AG09309 (cell line): ENCODE results near the gene GHRH.

ENCODE experiments used
- DNase-seq: peaks from one replicate; pipeline ENCODE4 v3.0.0-alpha.2; 2010; ENCODE audit warnings: low read depth
- H3K4me3 ChIP-seq: 2 replicates; pipeline ENCODE4 v1.5.1; 2011; ENCODE audit warnings: mild to moderate bottlenecking, low read depth, low read length, moderate library complexity; ENCODE audit not compliant: control insufficient read depth
- TF ChIP-seq, protein P1 (sequence below): IDR thresholded peaks from 2 replicates; pipeline ENCODE4 v1.5.1; 2011; ENCODE audit warnings: mild to moderate bottlenecking, low read depth, low read length, inconsistent platforms; ENCODE audit not compliant: insufficient read depth, control insufficient read depth; ENCODE audit errors: missing control alignments

The GHRH gene

GRCh38 chr20:37259031-37259430 is 2.6 kb downstream of the GHRH start:
- TF ChIP-seq, protein P1, sequence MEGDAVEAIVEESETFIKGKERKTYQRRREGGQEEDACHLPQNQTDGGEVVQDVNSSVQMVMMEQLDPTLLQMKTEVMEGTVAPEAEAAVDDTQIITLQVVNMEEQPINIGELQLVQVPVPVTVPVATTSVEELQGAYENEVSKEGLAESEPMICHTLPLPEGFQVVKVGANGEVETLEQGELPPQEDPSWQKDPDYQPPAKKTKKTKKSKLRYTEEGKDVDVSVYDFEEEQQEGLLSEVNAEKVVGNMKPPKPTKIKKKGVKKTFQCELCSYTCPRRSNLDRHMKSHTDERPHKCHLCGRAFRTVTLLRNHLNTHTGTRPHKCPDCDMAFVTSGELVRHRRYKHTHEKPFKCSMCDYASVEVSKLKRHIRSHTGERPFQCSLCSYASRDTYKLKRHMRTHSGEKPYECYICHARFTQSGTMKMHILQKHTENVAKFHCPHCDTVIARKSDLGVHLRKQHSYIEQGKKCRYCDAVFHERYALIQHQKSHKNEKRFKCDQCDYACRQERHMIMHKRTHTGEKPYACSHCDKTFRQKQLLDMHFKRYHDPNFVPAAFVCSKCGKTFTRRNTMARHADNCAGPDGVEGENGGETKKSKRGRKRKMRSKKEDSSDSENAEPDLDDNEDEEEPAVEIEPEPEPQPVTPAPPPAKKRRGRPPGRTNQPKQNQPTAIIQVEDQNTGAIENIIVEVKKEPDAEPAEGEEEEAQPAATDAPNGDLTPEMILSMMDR = no peak
- H3K4me3 ChIP-seq = no peak overlapping the region
- no peak for DNase-seq

- DNase-seq = no peak
- H3K4me3 ChIP-seq = no peak overlapping the region
- TF ChIP-seq, protein P1 = no peak
Observed at GRCh38 chr20:37257988-37258387, 3.6 kb downstream of the GHRH start.

DNA sequence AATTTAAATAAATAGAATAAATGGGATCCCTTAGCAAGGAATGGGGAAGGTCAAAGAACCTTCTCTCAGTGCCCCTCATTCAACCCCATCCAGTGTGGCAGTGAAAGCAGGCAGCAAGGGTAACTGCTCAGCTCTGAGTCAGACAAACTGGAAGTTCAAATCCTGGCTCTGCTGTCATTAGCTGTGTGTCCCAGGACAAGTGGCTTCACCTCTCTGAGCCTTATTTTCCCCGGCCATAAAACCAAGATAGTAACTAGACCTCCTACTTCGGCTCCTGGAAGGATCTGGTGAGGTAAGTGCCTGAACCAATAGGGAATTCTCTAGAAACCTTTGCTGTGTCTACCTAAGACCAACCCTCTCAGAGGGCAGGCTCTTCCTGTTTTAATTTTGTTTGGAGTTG is 4.1 kb downstream of the GHRH start:
- TF ChIP-seq, protein P1 = no peak
- H3K4me3 ChIP-seq = no peak overlapping the region
- DNase-seq = no peak

DNA sequence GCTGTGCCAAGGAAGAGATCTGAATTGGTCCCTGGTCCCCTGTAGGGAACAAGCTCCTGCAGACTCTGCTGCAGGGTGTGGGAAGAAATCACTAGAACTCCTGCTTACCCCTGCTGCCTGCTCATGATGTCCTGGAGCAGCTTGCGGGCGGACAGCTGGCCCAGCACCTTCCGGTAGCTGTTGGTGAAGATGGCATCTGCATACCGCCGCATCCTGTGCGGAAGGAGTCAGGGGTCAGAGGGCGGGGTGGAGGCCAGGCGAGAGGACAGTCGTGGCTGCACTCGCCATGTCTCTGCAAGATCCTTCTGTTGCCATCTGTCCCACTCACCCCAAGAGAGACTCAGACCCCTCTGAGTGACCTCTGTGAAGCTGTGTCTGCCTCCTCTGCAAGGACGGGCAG is 5.3 kb downstream of the GHRH start:
- no peak overlapping the region for H3K4me3 ChIP-seq
- TF ChIP-seq, protein P1 = no peak
- DNase-seq = no peak

GRCh38 chr20:37254114-37254878 is 7.3 kb downstream of the GHRH start:
- TF ChIP-seq, protein P1 = no peak
- no peak for DNase-seq
- no peak overlapping the region for H3K4me3 ChIP-seq

DNA sequence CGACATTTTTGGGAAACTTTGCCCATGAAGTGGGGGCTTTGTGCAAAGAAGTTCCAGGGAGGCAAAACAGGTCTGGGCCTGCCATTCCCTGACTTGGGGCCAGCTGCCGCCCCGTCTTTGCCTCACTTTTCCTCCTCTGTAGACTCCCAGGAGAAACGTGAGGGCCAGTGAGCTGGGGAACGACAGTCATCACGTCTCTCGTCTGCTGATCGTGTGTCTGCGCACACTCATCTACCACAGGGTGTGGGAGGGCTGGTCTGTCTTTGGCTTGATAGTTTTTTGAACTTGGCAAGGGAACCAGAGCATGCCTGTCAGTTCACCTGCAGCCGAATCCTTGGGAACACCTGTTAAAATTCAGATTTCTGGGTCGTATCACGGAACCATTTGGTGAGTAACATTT is 8.5 kb downstream of the GHRH start:
- H3K4me3 ChIP-seq = no peak overlapping the region
- TF ChIP-seq, protein P1 = no peak
- no peak for DNase-seq
